Vagina (tissue), 2 donors: Measurements from ENCODE around the gene TNS1. TPM values are rescaled to one million over a fixed set of nuclear protein-coding genes. Genes with fewer than 3 reads are reported as not detected.

ENCODE experiments used
- DNase-seq, 2 donors: peaks; one replicate each; pipeline ENCODE4 v3.0.0-alpha.2; 2017; ENCODE audit errors: extremely low spot score in 2 of 2
- H3K27ac ChIP-seq: fragments of 200-600 bp; sonication (generic); one replicate; pipeline ENCODE4 v1.5.1; 2019
- H3K27me3 ChIP-seq: fragments of 200-600 bp; sonication (generic); one replicate; pipeline ENCODE4 v1.5.1; 2019
- H3K36me3 ChIP-seq, 2 donors: fragments of 200-600 bp; sonication (generic); one replicate each; pipeline ENCODE4 v1.5.1; 2017 to 2019
- H3K4me1 ChIP-seq: fragments of 200-600 bp; sonication (generic); one replicate; pipeline ENCODE4 v1.5.1; 2019
- H3K4me3 ChIP-seq, 2 donors: fragments of 200-600 bp; sonication (generic); 1 replicate in 1 of 2; 2 replicates in 1 of 2; pipeline ENCODE4 v1.5.1; 2016 to 2019
- H3K9me3 ChIP-seq: fragments of 200-600 bp; sonication (generic); one replicate; pipeline ENCODE4 v1.5.1; 2019
- CTCF ChIP-seq, 3 experiments: fragments of 450-650 bp in 2 of 3; fragments of 200-600 bp in 1 of 3; sonication (generic) in 1 of 3; IDR thresholded peaks; one replicate each; pipeline ENCODE4 v1.5.1; 2017 to 2019; ENCODE audit warnings: antibody characterized with exemption in 3 of 3, mild to moderate bottlenecking in 2 of 3, moderate library complexity in 2 of 3
- POLR2A ChIP-seq, 2 donors: fragments of 450-650 bp; IDR thresholded peaks; one replicate each; pipeline ENCODE4 v1.6.1; 2017; ENCODE audit warnings: antibody characterized with exemption in 2 of 2, mild to moderate bottlenecking in 2 of 2, moderate library complexity in 2 of 2
- POLR2AphosphoS5 ChIP-seq, 2 donors: sonication (generic); formaldehyde crosslinking; IDR thresholded peaks; one replicate each; pipeline ENCODE4 v1.9.0; 2017; ENCODE audit warnings: antibody characterized with exemption in 2 of 2, mild to moderate bottlenecking in 2 of 2, low read depth in 1 of 2; ENCODE audit not compliant: insufficient read depth in 1 of 2
- intact Hi-C: fragments of 100-400 bp; cut with DNase I; formaldehyde crosslinking; loops from one replicate; pipeline ENCODE4 v1.15.1; 2023
- total RNA-seq: library from RNA; depleted of rRNA; stranded (reverse); fragments of >200 nt; gene quantifications from one replicate; pipeline ENCODE4 v1.2.3, GENCODE V29; 2016

The TNS1 gene
- total RNA-seq, 1 donor from 2014 or later, result 216 TPM

DNA sequence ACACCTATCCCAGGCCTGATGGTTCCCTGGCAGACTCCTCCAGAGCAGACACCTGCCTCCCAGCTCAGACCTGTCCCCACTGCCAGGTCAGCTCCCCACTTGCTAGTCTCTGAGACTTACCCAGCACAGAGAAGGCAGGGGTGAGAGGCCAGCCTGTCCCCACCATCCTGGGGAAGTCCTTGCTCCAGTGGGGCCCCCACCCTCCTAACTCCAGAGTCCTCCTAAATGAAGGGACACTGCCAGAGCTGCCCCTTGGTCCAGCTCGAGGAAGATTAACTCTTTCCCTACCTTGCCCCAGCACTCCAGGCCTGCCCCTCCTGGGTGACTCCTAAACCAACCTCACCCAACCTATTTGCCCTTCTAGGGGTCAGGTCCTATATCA lies 30.4 kb upstream of the TNS1 start:
- no peaks in the 10 kb centered on the region for H3K36me3 ChIP-seq
- H3K27ac ChIP-seq, result no peak overlapping the region
- H3K4me3 ChIP-seq, result no peak overlapping the region
- H3K9me3 ChIP-seq, result no peaks in the 10 kb centered on the region
- no peak for TF ChIP-seq POLR2AphosphoS5 (IDR thresholded peaks at IDR 0.05; ENCODE audit: insufficient read depth in 1 of 2, low read depth in 1 of 2)
- TF ChIP-seq POLR2A (IDR thresholded peaks at IDR 0.05), result no peak
- TF ChIP-seq CTCF (IDR thresholded peaks at IDR 0.05), result no peak
- no peaks in the 10 kb centered on the region for H3K27me3 ChIP-seq
- intact Hi-C loops, result loop anchor here (5.0 kb wide), 1 partner anchor 246 kb away; no protein-coding TSS in a partner anchor
- peaks cover 23% of the 10 kb centered on the region for H3K4me1 ChIP-seq
- DNase-seq, result no peak

- intact Hi-C loops, result loop anchor here (5.0 kb wide), 1 partner anchor 245 kb away; no protein-coding TSS in a partner anchor
- TF ChIP-seq POLR2A (IDR thresholded peaks at IDR 0.05), result no peak
- Histone ChIP-seq H3K4me3 (no peak overlapping the region), H3K27me3 (no peaks in the 10 kb centered on the region), H3K4me1 (peaks cover 26% of the 10 kb centered on the region), H3K36me3 (no peaks in the 10 kb centered on the region), H3K9me3 (no peaks in the 10 kb centered on the region), H3K27ac (no peak overlapping the region)
- no peak for DNase-seq
These were observed 29.8 kb upstream of the TNS1 start for GRCh38 chr2:218032336-218033171.

DNA sequence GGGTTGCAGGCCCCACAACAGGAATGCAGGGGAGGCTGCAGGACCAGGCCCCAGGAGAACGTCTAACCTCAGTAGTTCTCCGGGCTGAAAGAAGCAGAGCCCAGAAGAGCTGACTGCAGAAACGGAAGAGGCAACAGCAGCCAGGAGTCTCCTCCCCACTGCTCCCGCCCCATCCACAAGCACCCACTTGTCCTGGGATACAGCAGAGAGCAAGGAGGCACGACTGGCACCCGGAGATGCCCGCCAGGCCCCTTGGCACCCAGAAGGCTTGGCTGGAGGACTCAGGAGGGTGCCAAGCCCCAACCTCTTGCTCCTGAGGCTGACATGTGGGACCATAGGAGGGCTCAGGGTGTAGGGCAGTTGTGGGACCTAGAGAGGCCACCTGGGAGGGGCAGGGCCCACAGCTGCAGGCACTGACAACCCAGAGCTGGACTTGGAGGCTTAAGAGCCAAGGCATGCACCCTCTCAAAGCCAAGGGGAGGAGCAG lies 29.0 kb upstream of the TNS1 start:
- Histone ChIP-seq H3K4me1 (peaks cover 26% of the 10 kb centered on the region), H3K4me3 (no peak overlapping the region), H3K27ac (no peak overlapping the region), H3K27me3 (no peaks in the 10 kb centered on the region), H3K9me3 (no peaks in the 10 kb centered on the region), H3K36me3 (no peaks in the 10 kb centered on the region)
- intact Hi-C loops, result loop anchor here (5.0 kb wide), 1 partner anchor 245 kb away; no protein-coding TSS in a partner anchor
- TF ChIP-seq POLR2A (IDR thresholded peaks at IDR 0.05), result no peak
- TF ChIP-seq POLR2AphosphoS5 (IDR thresholded peaks at IDR 0.05; ENCODE audit: insufficient read depth in 1 of 2, low read depth in 1 of 2), result no peak
- no peak for TF ChIP-seq CTCF (IDR thresholded peaks at IDR 0.05)
- DNase-seq, result peak; percentile 74 to 87

DNA sequence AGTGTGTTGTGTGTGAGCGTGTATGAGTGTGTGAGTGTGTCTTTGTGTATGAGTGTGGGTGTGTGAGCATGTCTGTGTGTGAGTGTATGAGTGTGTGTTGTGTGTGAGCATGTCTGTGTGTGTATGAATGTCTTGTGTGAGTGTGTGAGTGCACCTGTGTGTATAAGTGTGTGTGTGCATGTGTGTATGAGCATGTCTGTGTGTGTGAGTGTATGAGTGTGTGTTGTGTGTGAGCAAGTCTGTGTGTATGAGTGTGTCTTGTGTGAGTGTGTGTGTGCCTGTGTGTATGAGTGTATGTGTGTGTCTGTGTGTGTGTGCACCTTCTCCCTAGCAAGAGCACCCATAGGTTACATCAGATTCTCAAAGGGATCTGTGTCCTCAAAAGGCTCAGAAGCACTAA lies 28.5 kb upstream of the TNS1 start:
- no peak for DNase-seq
- no peak for TF ChIP-seq POLR2A (IDR thresholded peaks at IDR 0.05)
- TF ChIP-seq POLR2AphosphoS5 (IDR thresholded peaks at IDR 0.05; ENCODE audit: insufficient read depth in 1 of 2, low read depth in 1 of 2), result no peak
- TF ChIP-seq CTCF (IDR thresholded peaks at IDR 0.05), result no peak
- no peaks in the 10 kb centered on the region for H3K27me3 ChIP-seq
- peaks cover 31% of the 10 kb centered on the region for H3K4me1 ChIP-seq
- no peaks in the 10 kb centered on the region for H3K9me3 ChIP-seq
- intact Hi-C loops, result loop anchor here (5.0 kb wide), 1 partner anchor 244 kb away; no protein-coding TSS in a partner anchor
- no peak overlapping the region for H3K27ac ChIP-seq
- no peaks in the 10 kb centered on the region for H3K36me3 ChIP-seq
- H3K4me3 ChIP-seq, result no peak overlapping the region

DNA sequence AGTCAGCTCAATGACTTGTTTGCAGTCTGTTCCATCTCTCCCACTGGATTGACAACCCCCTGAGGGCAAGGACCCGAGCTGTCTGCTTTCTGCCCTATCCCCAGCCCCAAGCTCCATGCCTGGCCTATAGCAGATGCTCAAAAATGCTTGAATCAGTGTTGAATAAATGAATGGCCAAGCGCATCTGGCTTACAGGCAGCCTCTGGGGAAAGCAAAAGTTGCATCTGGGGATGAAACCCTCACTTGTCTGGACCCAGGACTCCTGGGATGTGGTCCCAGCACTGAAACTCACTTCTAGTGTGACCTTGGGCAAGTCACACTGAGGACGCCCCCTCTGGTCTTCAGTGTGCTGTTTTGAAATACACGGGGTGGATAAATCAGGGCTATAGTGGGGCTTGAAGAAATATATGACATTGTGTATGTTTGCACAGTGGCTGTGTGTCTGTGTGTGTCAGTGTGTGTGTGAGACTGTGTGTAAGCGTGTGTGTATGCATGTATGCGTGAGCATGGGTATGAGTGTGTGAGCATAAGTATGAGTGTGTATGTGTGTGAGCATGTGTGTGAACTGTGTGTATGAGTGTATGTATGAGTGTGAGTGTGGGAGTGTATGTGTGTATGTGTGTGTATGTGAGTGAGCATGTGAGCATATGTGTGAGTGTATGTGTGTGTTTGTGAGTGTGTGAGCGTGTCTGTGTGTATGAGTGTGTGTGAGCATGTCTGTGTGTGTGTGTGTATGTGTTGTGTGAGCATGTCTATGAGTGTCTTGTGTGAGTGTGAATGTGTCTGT lies 27.8 kb upstream of the TNS1 start:
- no peak overlapping the region for H3K27ac ChIP-seq
- intact Hi-C loops, result loop anchor here (5.0 kb wide), 1 partner anchor 243 kb away; no protein-coding TSS in a partner anchor
- H3K4me1 ChIP-seq, result peaks cover 35% of the 10 kb centered on the region
- peak in 1 of 2 donors; percentile 70 for DNase-seq
- H3K9me3 ChIP-seq, result no peaks in the 10 kb centered on the region
- TF ChIP-seq POLR2AphosphoS5 (IDR thresholded peaks at IDR 0.05; ENCODE audit: insufficient read depth in 1 of 2, low read depth in 1 of 2) (no peak), CTCF (IDR thresholded peaks at IDR 0.05) (no peak), POLR2A (IDR thresholded peaks at IDR 0.05) (no peak)
- H3K36me3 ChIP-seq, result no peaks in the 10 kb centered on the region
- no peaks in the 10 kb centered on the region for H3K27me3 ChIP-seq
- H3K4me3 ChIP-seq, result no peak overlapping the region
